WTC11 (cell line): Measurements from ENCODE around the gene ZNF74. TPM values are rescaled to one million over a fixed set of nuclear protein-coding genes. Genes with fewer than 3 reads are reported as not detected.

Source experiments
- ATAC-seq: fragments of 200-7000 bp; cut with Tn5 transposase; 2 replicates; pipeline ENCODE4 v1.10.0; 2021; ENCODE audit warnings: mild to moderate bottlenecking, moderate library complexity
- CTCF ChIA-PET: fragments of 300-600 bp; sonication (Branson Sonifier 250); formaldehyde crosslinking; loops from one replicate; lab custom pipeline; 2021; ENCODE audit warnings: antibody characterized with exemption; lab: Charles Lee
- POLR2A ChIA-PET: fragments of 350-600 bp; sonication (Branson Sonifier 250); formaldehyde crosslinking; loops from one replicate; lab custom pipeline; 2021; ENCODE audit warnings: antibody characterized with exemption; lab: Charles Lee
- DNase-seq: peaks from one replicate; pipeline ENCODE4 v3.0.0; 2021; ENCODE audit warnings: low spot score
- H3K27ac Mint-ChIP-seq: 2 replicates; pipeline ENCODE4 v1.8.0; 2021; ENCODE audit warnings: mixed read lengths
- H3K27me3 Mint-ChIP-seq: 2 replicates; pipeline ENCODE4 v1.8.0; 2021; ENCODE audit warnings: low read depth, mild to moderate bottlenecking, moderate library complexity, mixed read lengths
- H3K36me3 Mint-ChIP-seq: 2 replicates; pipeline ENCODE4 v1.8.0; 2021; ENCODE audit warnings: mixed read lengths
- H3K4me1 Mint-ChIP-seq: 2 replicates; pipeline ENCODE4 v1.8.0; 2022; ENCODE audit warnings: mixed read lengths
- H3K4me3 Mint-ChIP-seq: 2 replicates; pipeline ENCODE4 v1.8.0; 2021; ENCODE audit warnings: mild to moderate bottlenecking, moderate library complexity, mixed read lengths
- H3K9me3 Mint-ChIP-seq: 2 replicates; pipeline ENCODE4 v1.8.0; 2021; ENCODE audit warnings: mixed read lengths
- CBFB ChIP-seq: sonication (generic); formaldehyde crosslinking; IDR thresholded peaks from 2 replicates; pipeline ENCODE4 v1.8.1; 2022; ENCODE audit warnings: mild to moderate bottlenecking, low read depth, missing genetic modification reagents
- CREB1 ChIP-seq: sonication (generic); formaldehyde crosslinking; IDR thresholded peaks from 2 replicates; pipeline ENCODE4 v1.8.0; 2023; ENCODE audit warnings: mild to moderate bottlenecking, missing genetic modification reagents
- E2F5 ChIP-seq: sonication (generic); formaldehyde crosslinking; IDR thresholded peaks from 2 replicates; pipeline ENCODE4 v1.8.1; 2022; ENCODE audit warnings: mild to moderate bottlenecking, moderate library complexity, missing genetic modification reagents
- ERG ChIP-seq: fragments of 250-450 bp; sonication (Bioruptor Pico); IDR thresholded peaks from 2 replicates; pipeline ENCODE4 v1.8.0; 2021; ENCODE audit warnings: mild to moderate bottlenecking
- ESRRA ChIP-seq: sonication (generic); formaldehyde crosslinking; IDR thresholded peaks from 2 replicates; pipeline ENCODE4 v1.8.1; 2022; ENCODE audit warnings: mild to moderate bottlenecking, missing genetic modification reagents, borderline replicate concordance
- FOXK1 ChIP-seq: sonication (generic); formaldehyde crosslinking; IDR thresholded peaks from 2 replicates; pipeline ENCODE4 v1.8.0; 2022; ENCODE audit warnings: mild to moderate bottlenecking, moderate library complexity, missing genetic modification reagents
- GABPB1 ChIP-seq: sonication (generic); formaldehyde crosslinking; IDR thresholded peaks from 2 replicates; pipeline ENCODE4 v1.8.1; 2023; ENCODE audit warnings: mild to moderate bottlenecking, missing genetic modification reagents
- JUN ChIP-seq: sonication (generic); formaldehyde crosslinking; IDR thresholded peaks from 2 replicates; pipeline ENCODE4 v1.8.0; 2023; ENCODE audit warnings: mild to moderate bottlenecking, missing genetic modification reagents
- KAT7 ChIP-seq: sonication (generic); formaldehyde crosslinking; IDR thresholded peaks from 2 replicates; pipeline ENCODE4 v1.8.1; 2023; ENCODE audit warnings: missing genetic modification reagents, mild to moderate bottlenecking, borderline replicate concordance
- MAX ChIP-seq: sonication (generic); formaldehyde crosslinking; IDR thresholded peaks from 2 replicates; pipeline ENCODE4 v1.8.0; 2022; ENCODE audit warnings: mild to moderate bottlenecking, missing genetic modification reagents
- MYBL2 ChIP-seq: sonication (generic); formaldehyde crosslinking; IDR thresholded peaks from 2 replicates; pipeline ENCODE4 v1.8.1; 2023; ENCODE audit warnings: mild to moderate bottlenecking, moderate library complexity, missing genetic modification reagents
- NR1H2 ChIP-seq: sonication (generic); formaldehyde crosslinking; IDR thresholded peaks from 2 replicates; pipeline ENCODE4 v1.9.0; 2021; ENCODE audit warnings: mild to moderate bottlenecking, moderate library complexity, missing genetic modification reagents
- PREB ChIP-seq: sonication (generic); formaldehyde crosslinking; IDR thresholded peaks from 2 replicates; pipeline ENCODE4 v1.8.1; 2022; ENCODE audit warnings: mild to moderate bottlenecking, missing genetic modification reagents, moderate library complexity, borderline replicate concordance
- RORB ChIP-seq: fragments of 250-450 bp; sonication (Bioruptor Pico); IDR thresholded peaks from 2 replicates; pipeline ENCODE4 v1.9.0; 2021; ENCODE audit warnings: mild to moderate bottlenecking
- SOX15 ChIP-seq: fragments of 250-450 bp; sonication (Bioruptor Pico); IDR thresholded peaks from 2 replicates; pipeline ENCODE4 v1.9.0; 2021; ENCODE audit warnings: mild to moderate bottlenecking
- STAT6 ChIP-seq: sonication (generic); formaldehyde crosslinking; conservative IDR thresholded peaks from 2 replicates; pipeline ENCODE4 v1.8.1; 2023; ENCODE audit warnings: mild to moderate bottlenecking, low read depth, missing genetic modification reagents, moderate library complexity
- TCF7 ChIP-seq: sonication (generic); formaldehyde crosslinking; IDR thresholded peaks from 2 replicates; pipeline ENCODE4 v1.8.0; 2022; ENCODE audit warnings: mild to moderate bottlenecking, low read depth, missing genetic modification reagents, moderate library complexity
- TEAD1 ChIP-seq: sonication (generic); formaldehyde crosslinking; IDR thresholded peaks from 2 replicates; pipeline ENCODE4 v1.8.0; 2022; ENCODE audit warnings: mild to moderate bottlenecking, missing genetic modification reagents
- ZBTB21 ChIP-seq: sonication (generic); formaldehyde crosslinking; IDR thresholded peaks from 2 replicates; pipeline ENCODE4 v1.8.1; 2023; ENCODE audit warnings: mild to moderate bottlenecking, missing genetic modification reagents, borderline replicate concordance
- ZMAT4 ChIP-seq: fragments of 250-450 bp; sonication (Bioruptor Pico); IDR thresholded peaks from 2 replicates; pipeline ENCODE4 v1.9.0; 2021; ENCODE audit warnings: mild to moderate bottlenecking
- ZNF121 ChIP-seq: sonication (generic); formaldehyde crosslinking; IDR thresholded peaks from 2 replicates; pipeline ENCODE4 v1.8.0; 2023; ENCODE audit warnings: missing genetic modification reagents
- ZNF263 ChIP-seq: sonication (generic); formaldehyde crosslinking; IDR thresholded peaks from 2 replicates; pipeline ENCODE4 v1.8.1; 2022; ENCODE audit warnings: low read depth, mild to moderate bottlenecking, moderate library complexity, missing genetic modification reagents
- ZNF396 ChIP-seq: fragments of 250-450 bp; sonication (Bioruptor Pico); IDR thresholded peaks from 2 replicates; pipeline ENCODE4 v1.8.0; 2021; ENCODE audit warnings: mild to moderate bottlenecking, moderate library complexity, borderline replicate concordance
- ZNF425 ChIP-seq: fragments of 250-450 bp; sonication (Bioruptor Pico); conservative IDR thresholded peaks from 2 replicates; pipeline ENCODE4 v1.9.0; 2021; ENCODE audit warnings: mild to moderate bottlenecking
- total RNA-seq: library from RNA; stranded (reverse); gene quantifications from 3 replicates; pipeline ENCODE4 v1.2.3, GENCODE V29; 2021

The ZNF74 gene
- total RNA-seq, 1 experiment from 2014 or later, result 62.8 TPM

GRCh38 chr22:20407829-20408228 lies 13.9 kb downstream of the ZNF74 start:
- Mint-ChIP-seq H3K4me3 (no peak overlapping the region), H3K27ac (no peak overlapping the region), H3K27me3 (no peaks in the 10 kb centered on the region), H3K4me1 (peaks cover 7% of the 10 kb centered on the region), H3K36me3 (peaks cover 40% of the 10 kb centered on the region), H3K9me3 (no peaks in the 10 kb centered on the region)
- TF ChIP-seq MYBL2 (CRISPR knock-in tag), result no peak
- TF ChIP-seq KAT7, result no peak
- TF ChIP-seq TEAD1 (CRISPR knock-in tag), result no peak
- TF ChIP-seq ERG (CRISPR knock-in tag), result no peak
- no peak for TF ChIP-seq CBFB (CRISPR knock-in tag)
- TF ChIP-seq PREB, result no peak
- TF ChIP-seq E2F5 (CRISPR knock-in tag), result no peak
- no peak for TF ChIP-seq CREB1 (CRISPR knock-in tag)
- no peak for TF ChIP-seq NR1H2 (CRISPR knock-in tag)
- TF ChIP-seq RORB (CRISPR knock-in tag), result no peak
- no peak for TF ChIP-seq SOX15 (CRISPR knock-in tag)
- no peak for TF ChIP-seq ZNF121
- DNase-seq (no peak), ATAC-seq (no peak)
- ChIA-PET POLR2A (interaction anchor here (0.5 kb wide), 1 partner anchor 657 kb away, joined by 4 read pairs; no protein-coding TSS in a partner anchor), CTCF (interaction anchor here (0.6 to 5.1 kb wide), 6 partner anchors 10 to 198 kb away, joined by 3 to 25 read pairs (median 4); partner anchors contain the start of gene DGCR6L)

- no peaks in the 10 kb centered on the region for H3K27me3 Mint-ChIP-seq
- no peak overlapping the region for H3K4me3 Mint-ChIP-seq
- DNase-seq (no peak), ATAC-seq (no peak)
- CTCF ChIA-PET, result interaction anchor here (1.1 to 5.1 kb wide), 3 partner anchors 9 to 160 kb away, joined by 3 to 25 read pairs (median 3); partner anchors contain the start of gene DGCR6L
- H3K4me1 Mint-ChIP-seq, result peaks cover 7% of the 10 kb centered on the region
- 0 out of 2 replicates have a peak overlapping the region, but pooled peaks have one; percentile 26 for H3K27ac Mint-ChIP-seq
- H3K9me3 Mint-ChIP-seq, result no peaks in the 10 kb centered on the region
- POLR2A ChIA-PET, result no interaction called here
- H3K36me3 Mint-ChIP-seq, result peaks cover 30% of the 10 kb centered on the region
- TF ChIP-seq STAT6 (CRISPR knock-in tag) (no peak), ZNF425 (CRISPR knock-in tag) (no peak), TCF7 (no peak), ERG (CRISPR knock-in tag) (no peak), ZMAT4 (CRISPR knock-in tag) (no peak), ZBTB21 (CRISPR knock-in tag) (no peak), MAX (CRISPR knock-in tag) (no peak), GABPB1 (CRISPR knock-in tag) (no peak), MYBL2 (CRISPR knock-in tag) (no peak), ZNF121 (no peak), ZNF263 (CRISPR knock-in tag) (no peak), JUN (no peak), ESRRA (no peak), E2F5 (CRISPR knock-in tag) (no peak), FOXK1 (CRISPR knock-in tag) (no peak), ZNF396 (CRISPR knock-in tag) (no peak)
These were observed 14.9 kb downstream of the ZNF74 start for GRCh38 chr22:20408891-20409290.
